Mucosa of stomach (tissue), 1 donor: ENCODE results near the gene PAX8.

ENCODE experiments used
- H3K27me3 ChIP-seq: one replicate; pipeline ENCODE4 v1.7.0; 2013; ENCODE audit warnings: mild to moderate bottlenecking, low read length; ENCODE audit not compliant: control insufficient read depth, insufficient read depth
- H3K36me3 ChIP-seq: one replicate; pipeline ENCODE4 v1.7.0; 2013; ENCODE audit warnings: low read length; ENCODE audit not compliant: control insufficient read depth, insufficient read depth
- H3K4me1 ChIP-seq: one replicate; pipeline ENCODE4 v1.7.0; 2013; ENCODE audit warnings: mild to moderate bottlenecking, low read length; ENCODE audit not compliant: control insufficient read depth, insufficient read depth
- H3K4me3 ChIP-seq: one replicate; pipeline ENCODE4 v1.7.0; 2013; ENCODE audit warnings: low read length
- H3K9ac ChIP-seq: one replicate; pipeline ENCODE4 v1.7.0; 2013; ENCODE audit warnings: mild to moderate bottlenecking, low read length, moderate library complexity
- H3K9me3 ChIP-seq: one replicate; pipeline ENCODE4 v1.7.0; 2013; ENCODE audit warnings: mild to moderate bottlenecking, low read length, moderate library complexity; ENCODE audit not compliant: control insufficient read depth
- donor health status: Pancreatic carcinoma.

PAX8 gene

GRCh38 chr2:113187771-113188170 is 91.0 kb downstream of the PAX8 start:
- Histone ChIP-seq H3K36me3 (peaks cover 3% of the 10 kb centered on the region), H3K9ac (no peak overlapping the region), H3K4me3 (no peak overlapping the region), H3K9me3 (no peaks in the 10 kb centered on the region), H3K4me1 (peaks cover 10% of the 10 kb centered on the region), H3K27me3 (no peaks in the 10 kb centered on the region)

- peaks cover 16% of the 10 kb centered on the region for H3K4me1 ChIP-seq
- no peak overlapping the region for H3K9ac ChIP-seq
- H3K27me3 ChIP-seq, result no peaks in the 10 kb centered on the region
- H3K9me3 ChIP-seq, result no peaks in the 10 kb centered on the region
- no peak overlapping the region for H3K4me3 ChIP-seq
- no peaks in the 10 kb centered on the region for H3K36me3 ChIP-seq
These were observed 92.3 kb downstream of the PAX8 start for GRCh38 chr2:113186433-113186796.

GRCh38 chr2:113185664-113186432 is 92.9 kb downstream of the PAX8 start:
- H3K4me3 ChIP-seq, result no peak overlapping the region
- peaks cover 18% of the 10 kb centered on the region for H3K4me1 ChIP-seq
- no peak overlapping the region for H3K9ac ChIP-seq
- no peaks in the 10 kb centered on the region for H3K36me3 ChIP-seq
- no peaks in the 10 kb centered on the region for H3K9me3 ChIP-seq
- H3K27me3 ChIP-seq, result no peaks in the 10 kb centered on the region

GRCh38 chr2:113184531-113185230 is 94.0 kb downstream of the PAX8 start:
- H3K9ac ChIP-seq, result no peak overlapping the region
- H3K4me1 ChIP-seq, result peaks cover 23% of the 10 kb centered on the region

GRCh38 chr2:113183703-113184102 is 95.0 kb downstream of the PAX8 start:
- no peaks in the 10 kb centered on the region for H3K9me3 ChIP-seq
- no peaks in the 10 kb centered on the region for H3K27me3 ChIP-seq
- peaks cover 25% of the 10 kb centered on the region for H3K4me1 ChIP-seq
- no peaks in the 10 kb centered on the region for H3K36me3 ChIP-seq
- no peak overlapping the region for H3K9ac ChIP-seq
- H3K4me3 ChIP-seq, result no peak overlapping the region

More at GRCh38 chr2:113184531-113185230, 94.0 kb downstream of the PAX8 start:
- Histone ChIP-seq H3K27me3 (no peaks in the 10 kb centered on the region), H3K4me3 (no peak overlapping the region), H3K9me3 (no peaks in the 10 kb centered on the region), H3K36me3 (no peaks in the 10 kb centered on the region)

- peaks cover 29% of the 10 kb centered on the region for H3K4me1 ChIP-seq
- H3K9me3 ChIP-seq, result no peaks in the 10 kb centered on the region
- no peaks in the 10 kb centered on the region for H3K27me3 ChIP-seq
- H3K36me3 ChIP-seq, result no peaks in the 10 kb centered on the region
- H3K4me3 ChIP-seq, result no peak overlapping the region
- no peak overlapping the region for H3K9ac ChIP-seq
These were observed 95.5 kb downstream of the PAX8 start for GRCh38 chr2:113183264-113183663.

GRCh38 chr2:113182471-113183260 is 96.1 kb downstream of the PAX8 start:
- H3K27me3 ChIP-seq, result no peaks in the 10 kb centered on the region
- no peak overlapping the region for H3K9ac ChIP-seq
- H3K4me3 ChIP-seq, result no peak overlapping the region
- no peaks in the 10 kb centered on the region for H3K9me3 ChIP-seq
- no peaks in the 10 kb centered on the region for H3K36me3 ChIP-seq
- peaks cover 29% of the 10 kb centered on the region for H3K4me1 ChIP-seq

GRCh38 chr2:113181258-113182051 is 97.3 kb downstream of the PAX8 start:
- no peak overlapping the region for H3K4me3 ChIP-seq
- no peaks in the 10 kb centered on the region for H3K36me3 ChIP-seq
- H3K9ac ChIP-seq, result peak overlapping the region; percentile 30
- no peaks in the 10 kb centered on the region for H3K9me3 ChIP-seq
- H3K4me1 ChIP-seq, result peaks cover 29% of the 10 kb centered on the region
- H3K27me3 ChIP-seq, result no peaks in the 10 kb centered on the region

- no peak overlapping the region for H3K4me3 ChIP-seq
- H3K9ac ChIP-seq, result no peak overlapping the region
- no peaks in the 10 kb centered on the region for H3K27me3 ChIP-seq
- H3K9me3 ChIP-seq, result no peaks in the 10 kb centered on the region
- H3K4me1 ChIP-seq, result peaks cover 21% of the 10 kb centered on the region
- H3K36me3 ChIP-seq, result no peaks in the 10 kb centered on the region
These were observed 98.4 kb downstream of the PAX8 start for GRCh38 chr2:113180131-113180946.

GRCh38 chr2:113179446-113180045 is 99.2 kb downstream of the PAX8 start:
- no peaks in the 10 kb centered on the region for H3K9me3 ChIP-seq
- no peak overlapping the region for H3K4me3 ChIP-seq
- peaks cover 23% of the 10 kb centered on the region for H3K4me1 ChIP-seq
- no peaks in the 10 kb centered on the region for H3K36me3 ChIP-seq
- H3K27me3 ChIP-seq, result no peaks in the 10 kb centered on the region
- no peak overlapping the region for H3K9ac ChIP-seq

- no peaks in the 10 kb centered on the region for H3K27me3 ChIP-seq
- H3K9me3 ChIP-seq, result no peaks in the 10 kb centered on the region
- H3K9ac ChIP-seq, result no peak overlapping the region
- no peaks in the 10 kb centered on the region for H3K36me3 ChIP-seq
- H3K4me3 ChIP-seq, result no peak overlapping the region
- H3K4me1 ChIP-seq, result peaks cover 29% of the 10 kb centered on the region
These were observed 99.8 kb downstream of the PAX8 start for GRCh38 chr2:113178891-113179290.
